ENCODE results near the gene TMEM234. TPM values are rescaled to one million over a fixed set of nuclear protein-coding genes. Genes with fewer than 3 reads are reported as not detected.

Gene TMEM234
- total and polyA plus RNA-seq, 2 of the 13 experiments (the other 11 are each of a cell fraction or from before 2014, with no cell fraction given) = 6.1 to 9.0 TPM

- TF ChIP-seq PATZ1 (CRISPR knock-in tag; IDR thresholded peaks at IDR 0.05) (peak; percentile 12; the same call in 1 of the 2 replicates), CREM (IDR thresholded peaks at IDR 0.05) (peak; percentile 59), CREM (CRISPR knock-in tag; IDR thresholded peaks at IDR 0.05) (no peak), LCORL (IDR thresholded peaks at IDR 0.05) (peak; percentile 78), LCORL (CRISPR knock-in tag; IDR thresholded peaks at IDR 0.05) (peak; percentile 98), MXI1 (IDR thresholded peaks at IDR 0.05; ENCODE audit: borderline replicate concordance, low read depth, low read length) (peak; percentile 6; the same call in 1 of the 3 replicates), ZNF652 (CRISPR knock-in tag; IDR thresholded peaks at IDR 0.05; ENCODE audit: borderline replicate concordance, low read depth) (no peak), KIAA2018 (CRISPR knock-in tag; IDR thresholded peaks at IDR 0.05; ENCODE audit: borderline replicate concordance) (no peak), FOXA3 (CRISPR knock-in tag; IDR thresholded peaks at IDR 0.05) (peak; percentile 91), ZFP1 (CRISPR knock-in tag; IDR thresholded peaks at IDR 0.05) (0 out of 2 replicates have a peak, but pooled peaks have one; percentile 22), SMYD3 (CRISPR knock-in tag; IDR thresholded peaks at IDR 0.05) (no peak), ZBED4 (CRISPR knock-in tag; IDR thresholded peaks at IDR 0.05; ENCODE audit: borderline replicate concordance) (peak; percentile 43; the same call in 1 of the 2 replicates)
- TF ChIP-seq, protein P1, sequence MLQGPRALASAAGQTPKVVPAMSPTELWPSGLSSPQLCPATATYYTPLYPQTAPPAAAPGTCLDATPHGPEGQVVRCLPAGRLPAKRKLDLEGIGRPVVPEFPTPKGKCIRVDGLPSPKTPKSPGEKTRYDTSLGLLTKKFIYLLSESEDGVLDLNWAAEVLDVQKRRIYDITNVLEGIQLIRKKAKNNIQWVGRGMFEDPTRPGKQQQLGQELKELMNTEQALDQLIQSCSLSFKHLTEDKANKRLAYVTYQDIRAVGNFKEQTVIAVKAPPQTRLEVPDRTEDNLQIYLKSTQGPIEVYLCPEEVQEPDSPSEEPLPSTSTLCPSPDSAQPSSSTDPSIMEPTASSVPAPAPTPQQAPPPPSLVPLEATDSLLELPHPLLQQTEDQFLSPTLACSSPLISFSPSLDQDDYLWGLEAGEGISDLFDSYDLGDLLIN (CRISPR knock-in tag; IDR thresholded peaks at IDR 0.05; ENCODE audit: borderline replicate concordance) = no peak
These were observed 43.6 kb downstream of the TMEM234 start (continued) for GRCh38 chr1:32178380-32179192.
